Measurements from ENCODE around the gene PRR5L.

- no peak for TF ChIP-seq CTCF (IDR thresholded peaks at IDR 0.05)
- TF ChIP-seq ZFX (IDR thresholded peaks at IDR 0.05; ENCODE audit: borderline replicate concordance), result no peak
These were observed 140.0 kb downstream of the PRR5L start for GRCh38 chr11:36436064-36436463.

Data from 22Rv1 (cell line).